ENCODE data around the gene MTNR1A.
"Not testable (repeated sequence)": the region's sequence is repeated elsewhere in the genome, so short reads cannot be mapped to it uniquely, and the experiment has no call there.

MTNR1A gene

GRCh38 chr4:186560647-186561046 lies 5.3 kb upstream of the MTNR1A start:
- no peak for DNase-seq

GRCh38 chr4:186557486-186557885 lies 2.1 kb upstream of the MTNR1A start:
- DNase-seq = no peak

GRCh38 chr4:186557061-186557460 lies 1.7 kb upstream of the MTNR1A start:
- no peak for DNase-seq

GRCh38 chr4:186554539-186554913 lies 841 bp downstream of the MTNR1A start:
- DNase-seq = no peak

GRCh38 chr4:186553717-186554116 lies 1.6 kb downstream of the MTNR1A start:
- no peak for DNase-seq

GRCh38 chr4:186551849-186552248 lies 3.5 kb downstream of the MTNR1A start:
- DNase-seq = no peak

GRCh38 chr4:186545436-186545835 lies 9.9 kb downstream of the MTNR1A start:
- no peak for DNase-seq

GRCh38 chr4:186543206-186543605 lies 12.2 kb downstream of the MTNR1A start:
- DNase-seq = no peak

GRCh38 chr4:186541801-186542200 lies 13.6 kb downstream of the MTNR1A start:
- DNase-seq = no peak

GRCh38 chr4:186537843-186538521 lies 17.4 kb downstream of the MTNR1A start:
- DNase-seq = no peak

GRCh38 chr4:186536285-186536684 lies 19.1 kb downstream of the MTNR1A start:
- DNase-seq = no peak

GRCh38 chr4:186534056-186534455 lies 21.3 kb downstream of the MTNR1A start:
- DNase-seq = no peak

- not testable (repeated sequence) for DNase-seq
Measured at GRCh38 chr4:186523927-186524326, 31.4 kb downstream of the MTNR1A start.

- DNase-seq = no peak
Measured at GRCh38 chr4:186516287-186516686, 39.1 kb downstream of the MTNR1A start.

- no peak for DNase-seq
Measured at GRCh38 chr4:186514271-186514950, 41.0 kb downstream of the MTNR1A start.

- DNase-seq = not testable (repeated sequence)
Measured at GRCh38 chr4:186504771-186505170, 50.6 kb downstream of the MTNR1A start.

- DNase-seq = no peak
Measured at GRCh38 chr4:186502231-186502630, 53.1 kb downstream of the MTNR1A start.

- DNase-seq = no peak
Measured at GRCh38 chr4:186501554-186501953, 53.8 kb downstream of the MTNR1A start.

- DNase-seq = no peak
Measured at GRCh38 chr4:186500721-186501304, 54.6 kb downstream of the MTNR1A start.

GRCh38 chr4:186499467-186499866 lies 55.9 kb downstream of the MTNR1A start:
- no peak for DNase-seq

GRCh38 chr4:186497043-186497442 lies 58.3 kb downstream of the MTNR1A start:
- DNase-seq = no peak

- DNase-seq = no peak
Measured at GRCh38 chr4:186494496-186494895, 60.9 kb downstream of the MTNR1A start.

GRCh38 chr4:186487726-186488125 lies 67.6 kb downstream of the MTNR1A start:
- no peak for DNase-seq

- DNase-seq = no peak
Measured at GRCh38 chr4:186486172-186486571, 69.2 kb downstream of the MTNR1A start.
